Astrocyte of the cerebellum (primary cell): ENCODE measurements around the gene PKP1.
A peak's percentile ranks its signal among the peaks of the same experiment; 100 is the strongest.

Source experiments
- DNase-seq: peaks from one replicate; pipeline ENCODE4 v3.0.0-alpha.2; 2011; ENCODE audit warnings: low read depth
- H3K4me3 ChIP-seq: 2 replicates; pipeline ENCODE4 v1.5.1; 2011; ENCODE audit warnings: mild to moderate bottlenecking, low read depth, low read length, moderate library complexity
- CTCF ChIP-seq: IDR thresholded peaks from 2 replicates; pipeline ENCODE4 v1.5.1; 2012; ENCODE audit warnings: low read length, low read depth, moderate library complexity, mild to moderate bottlenecking; ENCODE audit errors: missing control alignments
- in situ Hi-C: cut with HindIII; loops from 2 replicates; pipeline ENCODE4 v1.10.0; 2017; ENCODE audit warnings: low sequenced_read_pairs

The PKP1 gene

GRCh38 chr1:201374364-201374763 lies 91.1 kb downstream of the PKP1 start:
- DNase-seq, result no peak
- in situ Hi-C loops, result no loop called here
- TF ChIP-seq CTCF, result no peak
- no peak overlapping the region for H3K4me3 ChIP-seq

GRCh38 chr1:201375169-201375568 lies 91.9 kb downstream of the PKP1 start:
- no peak for DNase-seq
- peak; percentile 22 for TF ChIP-seq CTCF
- in situ Hi-C loops, result no loop called here
- no peak overlapping the region for H3K4me3 ChIP-seq

- no peak for DNase-seq
- in situ Hi-C loops, result no loop called here
- no peak overlapping the region for H3K4me3 ChIP-seq
- TF ChIP-seq CTCF, result no peak
Observed at GRCh38 chr1:201376107-201376463, 92.8 kb downstream of the PKP1 start.

GRCh38 chr1:201376464-201377374 lies 93.4 kb downstream of the PKP1 start:
- DNase-seq, result no peak
- in situ Hi-C loops, result no loop called here
- H3K4me3 ChIP-seq, result no peak overlapping the region
- TF ChIP-seq CTCF, result peak; percentile 73

GRCh38 chr1:201377611-201378092 lies 94.3 kb downstream of the PKP1 start, which contains the start of gene TNNT2:
Gene TNNT2 (minus strand): TSS chr1:201377680. CDS start chr1:201373254, 4,426 bp downstream.
- in situ Hi-C loops, result no loop called here
- no peak for DNase-seq
- TF ChIP-seq CTCF, result no peak
- no peak within 1 kb of the TSS for H3K4me3 ChIP-seq

DNA sequence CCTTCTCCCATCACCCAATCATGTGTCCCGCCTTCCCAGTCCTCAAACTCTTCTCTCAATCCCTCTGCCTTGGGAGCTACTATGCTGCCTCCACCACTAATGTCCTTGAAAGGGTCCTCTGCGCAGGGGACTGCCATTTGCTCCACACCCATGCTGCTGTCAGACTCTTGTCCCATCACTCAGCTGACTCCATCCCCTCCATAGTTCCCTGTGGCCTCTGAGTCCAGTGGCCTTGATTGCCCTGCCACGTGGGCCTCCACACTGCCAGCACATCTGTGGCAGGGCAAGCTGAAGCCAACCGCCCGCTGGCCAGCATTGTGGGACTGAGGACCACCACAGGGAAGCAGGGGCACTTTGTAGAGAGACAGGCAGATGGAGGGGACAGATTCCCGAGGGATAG lies 95.5 kb downstream of the PKP1 start:
- no peak for TF ChIP-seq CTCF
- no peak overlapping the region for H3K4me3 ChIP-seq
- in situ Hi-C loops, result no loop called here
- no peak for DNase-seq
